Stimulated activated CD4-positive, alpha-beta T cell treated with anti-CD3 and anti-CD28 coated beads, Interleukin-1b, Interleukin-23, amount 100 ng/mL, for 24 hours (primary cell): Measurements from ENCODE around the gene TM2D1.
"Not testable (repeated sequence)": the region's sequence is repeated elsewhere in the genome, so short reads cannot be mapped to it uniquely, and the experiment has no call there.

Experiments used
- DNase-seq, 4 experiments: peaks; one replicate each; pipeline ENCODE4 v3.0.0-alpha.2; 2020; ENCODE audit warnings: low read depth in 4 of 4, low spot score in 1 of 4

Gene TM2D1

DNA sequence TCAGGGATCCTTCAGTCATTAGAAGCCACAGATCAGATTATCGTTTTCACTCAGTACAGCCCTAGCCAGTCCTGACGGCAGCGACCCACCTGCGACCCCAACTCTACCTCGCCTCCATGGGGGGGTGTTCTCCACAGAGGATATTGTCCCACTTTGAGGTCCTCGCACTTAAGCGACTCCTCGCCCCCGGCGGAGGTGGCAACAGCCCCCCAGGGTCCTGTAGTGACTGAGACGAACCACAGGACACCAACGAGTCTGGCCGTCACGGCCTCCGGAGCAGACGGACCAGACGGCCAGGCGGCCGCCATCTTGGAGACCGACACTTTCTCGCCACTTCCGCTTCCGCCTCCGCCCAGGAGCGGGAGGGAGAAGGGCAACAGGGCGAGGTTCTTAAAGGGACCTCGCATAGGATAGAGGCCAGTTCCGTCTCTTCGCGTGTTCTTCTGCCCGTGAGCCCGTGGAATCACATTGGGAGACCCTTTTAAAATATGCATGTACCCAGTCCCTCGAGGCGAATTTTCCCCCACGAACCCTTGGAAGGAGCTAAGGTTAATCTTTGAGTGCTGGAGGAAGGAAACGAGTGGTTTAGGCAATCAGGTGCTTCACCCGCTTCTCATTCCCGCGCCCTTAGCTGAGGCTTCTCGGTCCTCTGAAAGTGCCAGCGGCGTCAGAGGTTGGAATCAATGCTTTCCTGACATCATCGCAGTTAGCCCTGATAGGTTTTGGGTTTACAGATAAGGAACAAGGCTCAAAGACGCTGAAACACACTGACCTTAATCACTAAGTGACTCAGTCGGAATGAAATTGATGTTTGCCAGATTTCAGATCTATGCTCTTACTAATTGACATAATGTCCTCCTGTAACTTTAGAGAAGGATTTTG lies at the start of gene TM2D1:
TSS of gene TM2D1 (minus strand) at position 329 of the 882 bp plus-strand sequence. CDS start at position 308, 21 bp downstream.
- DNase-seq: peak; percentile 58 to 82 (median 74)

DNA sequence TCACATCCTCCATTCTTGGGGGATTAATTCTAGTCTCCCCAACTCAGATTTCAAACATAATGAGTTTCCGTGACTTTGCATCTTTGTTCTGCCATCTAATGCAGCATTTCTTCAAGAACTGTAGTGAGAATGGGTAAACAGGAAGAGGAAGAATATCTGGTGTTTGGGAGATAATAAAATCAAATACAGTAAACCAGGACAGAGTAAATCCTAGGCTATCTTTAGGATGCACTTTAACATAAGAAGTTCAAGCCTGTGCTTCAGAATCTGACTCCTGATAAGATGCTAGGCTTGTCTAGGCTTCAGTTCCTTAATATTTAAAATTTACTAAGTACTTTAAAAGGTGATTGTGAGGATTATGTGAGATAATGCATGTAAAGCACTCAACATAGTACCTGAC lies 45.2 kb upstream of the TM2D1 start:
- DNase-seq: no peak

DNA sequence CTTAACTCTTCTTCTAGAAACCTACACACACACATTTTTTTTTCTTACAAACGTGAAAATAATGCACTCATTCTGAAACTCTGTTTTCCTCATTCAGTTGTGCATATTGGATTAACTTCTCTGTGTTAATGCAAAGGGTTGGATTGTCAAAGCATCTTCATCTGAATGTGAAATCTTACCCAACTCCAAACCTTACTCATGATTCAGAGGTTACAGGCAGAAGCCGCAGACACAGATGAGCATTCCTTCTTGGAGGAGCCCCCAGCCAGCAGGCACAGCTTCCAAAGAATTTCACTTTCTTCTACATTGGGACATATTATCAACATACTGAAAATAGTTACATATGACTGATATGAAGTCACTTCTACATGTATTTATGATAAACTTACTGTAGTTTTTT lies 33.0 kb upstream of the TM2D1 start:
- DNase-seq: no peak

DNA sequence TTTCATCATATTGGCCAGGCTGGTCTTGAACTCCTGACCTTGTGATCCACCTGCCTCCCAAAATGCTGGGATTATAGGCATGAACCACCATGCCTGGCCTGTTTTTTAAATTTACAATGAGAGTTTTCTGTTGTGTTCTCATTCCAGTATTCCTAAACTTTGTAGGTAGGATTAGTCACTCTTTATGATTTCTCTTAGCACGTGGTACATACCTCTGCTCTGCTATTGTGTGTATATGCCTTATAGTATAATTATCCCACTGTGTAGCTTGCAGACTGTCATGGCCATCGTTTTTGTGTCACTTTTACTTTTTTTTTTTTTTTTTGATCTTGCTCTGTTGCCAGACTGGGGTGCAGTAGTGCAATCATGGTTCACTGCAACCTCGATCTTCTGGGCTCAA lies 31.8 kb upstream of the TM2D1 start:
- DNase-seq: no peak

DNA sequence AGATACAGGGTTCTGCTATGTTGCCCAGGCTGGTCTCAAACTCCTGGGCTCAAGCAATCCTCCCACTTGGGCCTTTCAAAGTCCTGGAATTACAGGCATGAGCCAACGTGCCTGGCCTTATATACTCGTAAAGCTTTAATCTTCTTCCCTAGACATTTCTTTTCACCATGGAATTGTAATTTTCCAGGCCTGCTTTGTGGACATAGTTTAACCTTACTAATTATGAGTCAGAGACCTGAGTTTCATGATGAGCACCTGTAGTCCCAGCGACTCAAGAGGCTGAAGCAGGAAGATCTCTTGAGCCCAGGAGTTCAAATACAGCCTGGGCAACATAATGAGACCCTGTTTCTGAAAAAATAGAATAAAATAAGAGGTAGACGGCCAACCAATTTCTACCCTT lies 29.6 kb upstream of the TM2D1 start:
- no peak for DNase-seq

DNA sequence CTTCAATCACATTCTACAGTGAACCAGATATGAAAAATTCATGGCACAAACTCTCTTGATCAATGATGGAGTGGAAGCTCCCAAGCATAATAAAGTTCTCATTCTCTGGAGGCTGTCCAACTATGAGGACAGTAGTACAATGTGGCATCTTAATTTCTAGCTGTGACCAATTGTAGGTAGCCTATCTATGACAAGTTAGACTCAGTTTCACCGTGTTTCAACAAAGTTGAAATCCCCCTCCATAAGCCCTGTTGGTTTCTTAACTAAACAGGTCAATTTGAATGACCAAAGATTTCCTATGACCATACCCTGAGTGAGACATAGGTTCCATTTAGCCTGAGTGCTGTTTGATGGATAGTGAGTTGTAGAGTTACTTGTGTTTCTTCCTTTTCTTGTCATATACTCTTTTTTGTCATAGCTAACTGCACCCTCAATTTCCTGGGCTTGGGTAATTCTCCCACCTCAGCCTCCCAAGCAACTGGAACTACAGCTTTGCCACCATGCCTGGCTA lies 29.1 kb upstream of the TM2D1 start:
- no peak for DNase-seq

DNA sequence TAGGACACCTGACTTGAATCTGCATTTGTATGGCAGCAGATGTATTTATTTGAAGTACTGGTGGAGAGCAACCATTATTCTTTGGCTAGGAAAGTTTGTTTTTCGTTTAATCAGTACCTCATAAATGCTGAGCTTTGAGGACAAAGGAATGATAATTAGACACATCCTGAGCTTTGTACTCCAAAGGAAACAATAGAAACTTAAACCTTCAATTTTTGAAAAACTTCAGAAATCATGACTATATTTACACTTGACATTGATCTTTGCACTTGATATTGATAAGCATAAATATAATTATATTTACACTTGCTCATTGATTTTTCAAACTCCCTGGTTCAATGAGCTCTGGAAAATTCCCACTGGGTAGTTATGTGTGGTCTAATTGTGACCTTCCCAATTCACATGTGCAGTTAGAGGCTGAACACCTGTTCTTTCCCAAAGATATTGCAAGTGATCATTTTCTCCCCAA lies 28.0 kb upstream of the TM2D1 start:
- no peak for DNase-seq

DNA sequence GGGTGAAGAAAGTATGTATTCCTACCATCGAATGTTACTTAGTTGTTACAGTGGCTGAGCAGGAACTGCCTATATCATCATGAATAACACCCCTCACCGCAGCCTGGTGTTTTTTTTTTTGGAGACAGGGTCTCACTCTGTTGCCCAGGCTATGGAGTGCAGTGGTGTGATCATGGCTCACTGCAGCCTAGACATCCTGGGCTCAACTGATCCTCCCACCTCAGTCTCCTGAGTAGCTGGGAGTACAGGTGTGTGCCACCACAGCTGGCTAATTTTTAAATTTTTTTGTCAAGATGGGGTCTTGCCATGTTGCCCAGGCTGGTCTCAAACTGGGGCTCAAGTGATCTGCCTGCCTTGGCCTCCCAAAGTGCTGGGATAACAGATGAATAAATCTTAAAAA lies 24.6 kb upstream of the TM2D1 start:
- DNase-seq: no peak

DNA sequence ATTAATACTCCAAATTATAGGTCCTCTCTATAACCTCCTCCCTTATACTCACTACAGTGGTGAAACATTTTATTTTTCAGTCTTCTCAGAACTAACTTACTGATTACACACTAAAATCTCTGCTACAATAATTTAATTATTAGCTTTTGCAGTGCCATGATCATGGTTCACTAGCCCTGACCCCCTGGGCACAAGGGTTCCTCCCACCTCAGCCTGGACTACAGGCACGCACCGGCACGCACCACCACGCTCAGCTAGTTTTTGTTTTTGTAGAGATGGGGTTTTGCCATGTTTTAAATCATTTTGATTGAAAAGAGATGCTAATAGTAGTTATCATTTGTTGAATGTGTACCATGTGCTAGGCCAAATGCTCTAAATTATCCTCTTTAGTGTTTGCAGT lies 23.6 kb upstream of the TM2D1 start:
- no peak for DNase-seq

DNA sequence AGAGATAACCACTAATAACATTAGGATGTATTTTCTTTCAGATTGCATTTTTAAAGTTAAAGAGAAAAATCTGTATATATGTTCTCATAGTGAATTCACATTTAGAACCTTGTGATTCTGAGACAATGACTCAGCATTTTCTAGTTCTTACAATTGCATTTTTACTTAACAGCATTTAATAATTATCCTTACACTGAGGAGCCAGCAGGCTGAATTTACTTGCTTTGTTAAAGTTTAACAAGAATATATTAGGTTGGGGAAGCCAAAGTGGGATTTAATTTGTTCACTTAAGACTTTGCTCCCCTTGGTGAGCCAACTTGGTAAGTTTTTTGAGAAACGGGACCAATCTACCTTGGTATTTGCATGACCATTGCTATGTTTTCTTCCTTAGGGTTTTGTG lies 21.9 kb upstream of the TM2D1 start:
- no peak for DNase-seq

DNA sequence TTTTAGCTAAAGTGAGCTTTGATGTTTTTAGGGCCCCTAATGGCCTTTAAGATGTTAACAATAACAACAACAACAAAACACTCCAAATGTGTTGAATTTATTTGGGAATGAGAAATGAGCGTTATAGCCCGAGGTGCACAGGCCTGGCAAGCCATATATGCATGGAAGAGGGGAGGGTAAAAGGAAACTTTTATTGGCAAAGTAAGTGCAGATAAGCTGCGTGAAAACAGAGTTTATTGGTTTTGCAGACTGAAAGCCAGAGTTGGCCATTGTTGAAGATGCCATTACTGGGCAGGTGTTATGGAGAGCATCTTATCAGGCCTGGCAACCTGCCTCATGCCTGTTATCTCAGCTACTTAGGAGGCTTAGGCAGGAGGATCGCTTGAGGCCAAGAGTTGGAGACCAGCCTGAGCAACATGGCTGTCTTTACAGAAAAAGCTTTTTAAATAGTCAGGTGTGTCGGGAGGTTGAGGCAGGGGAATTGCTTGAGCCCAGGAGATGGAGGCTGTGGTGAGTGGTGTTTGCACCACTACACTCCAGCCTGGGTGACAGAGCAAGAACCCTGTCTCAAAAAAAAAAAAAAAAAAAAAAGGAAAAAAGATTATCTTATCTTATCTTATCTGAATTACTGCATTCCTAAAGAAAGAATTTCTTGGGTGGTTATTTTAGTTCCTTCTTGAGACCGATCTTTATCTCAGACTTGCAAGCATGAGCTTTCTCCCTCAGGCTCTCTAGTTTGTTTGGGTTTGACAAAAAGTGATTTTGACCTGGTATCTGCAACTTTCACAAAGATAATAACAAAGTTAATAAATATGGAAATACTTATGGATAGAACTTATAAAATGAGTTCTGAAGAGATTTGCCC lies 19.0 kb upstream of the TM2D1 start:
- DNase-seq: no peak

DNA sequence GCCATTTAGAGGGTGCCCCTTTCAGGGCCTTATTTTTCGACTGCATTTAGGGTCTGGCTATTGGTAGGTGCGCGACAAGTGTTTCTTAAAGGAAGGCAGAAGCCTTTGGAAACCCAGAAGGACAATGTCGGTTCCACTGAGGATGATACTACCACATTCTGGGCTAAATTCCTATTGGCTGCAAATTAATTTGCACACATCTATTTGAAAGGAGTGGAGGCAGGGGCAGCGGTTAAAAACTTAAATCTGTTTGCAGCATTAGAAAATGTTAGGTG lies 18.4 kb upstream of the TM2D1 start:
- no peak for DNase-seq

DNA sequence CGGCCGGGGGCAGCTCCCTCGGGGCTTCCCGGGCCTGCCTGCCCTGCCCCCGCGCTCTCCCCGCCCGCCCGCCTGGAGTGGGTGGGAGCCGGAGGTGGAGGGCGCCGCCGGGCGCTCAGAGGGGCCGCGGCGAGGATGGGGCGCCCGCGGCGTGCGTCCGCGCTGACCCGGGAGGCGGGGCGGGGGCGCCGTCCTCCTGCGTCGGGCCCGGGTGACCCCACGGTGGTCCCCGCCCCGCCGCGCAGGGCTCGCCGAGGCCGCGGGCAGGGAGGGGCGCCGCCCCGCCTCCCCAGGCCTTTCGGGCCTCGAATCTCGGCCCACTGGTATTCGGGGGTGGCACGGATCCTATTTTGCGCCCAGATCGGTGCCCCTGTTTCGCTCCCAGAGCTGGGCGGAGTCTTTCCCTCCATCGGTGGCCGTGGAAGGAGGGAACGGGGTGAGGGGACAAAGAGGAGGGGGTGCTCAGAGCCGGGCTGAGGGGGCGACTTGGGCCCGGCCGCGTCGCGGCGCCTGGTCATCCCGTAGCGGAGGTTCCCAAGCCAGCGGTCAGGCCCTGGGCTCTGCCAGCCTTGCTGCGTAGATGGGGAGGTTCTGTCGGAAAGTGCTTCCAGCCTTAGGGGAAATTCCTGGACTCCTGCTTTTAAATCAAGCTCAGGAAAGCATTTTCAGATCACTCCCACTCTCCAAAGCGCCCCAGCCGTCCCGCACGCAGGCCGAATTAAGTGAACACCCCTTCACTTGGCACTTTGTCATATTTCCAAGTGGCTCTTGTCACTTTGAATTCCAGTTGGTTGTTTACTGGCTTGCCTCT lies 17.9 kb upstream of the TM2D1 start:
- DNase-seq: peak in 1 of 4 experiments; percentile 9

DNA sequence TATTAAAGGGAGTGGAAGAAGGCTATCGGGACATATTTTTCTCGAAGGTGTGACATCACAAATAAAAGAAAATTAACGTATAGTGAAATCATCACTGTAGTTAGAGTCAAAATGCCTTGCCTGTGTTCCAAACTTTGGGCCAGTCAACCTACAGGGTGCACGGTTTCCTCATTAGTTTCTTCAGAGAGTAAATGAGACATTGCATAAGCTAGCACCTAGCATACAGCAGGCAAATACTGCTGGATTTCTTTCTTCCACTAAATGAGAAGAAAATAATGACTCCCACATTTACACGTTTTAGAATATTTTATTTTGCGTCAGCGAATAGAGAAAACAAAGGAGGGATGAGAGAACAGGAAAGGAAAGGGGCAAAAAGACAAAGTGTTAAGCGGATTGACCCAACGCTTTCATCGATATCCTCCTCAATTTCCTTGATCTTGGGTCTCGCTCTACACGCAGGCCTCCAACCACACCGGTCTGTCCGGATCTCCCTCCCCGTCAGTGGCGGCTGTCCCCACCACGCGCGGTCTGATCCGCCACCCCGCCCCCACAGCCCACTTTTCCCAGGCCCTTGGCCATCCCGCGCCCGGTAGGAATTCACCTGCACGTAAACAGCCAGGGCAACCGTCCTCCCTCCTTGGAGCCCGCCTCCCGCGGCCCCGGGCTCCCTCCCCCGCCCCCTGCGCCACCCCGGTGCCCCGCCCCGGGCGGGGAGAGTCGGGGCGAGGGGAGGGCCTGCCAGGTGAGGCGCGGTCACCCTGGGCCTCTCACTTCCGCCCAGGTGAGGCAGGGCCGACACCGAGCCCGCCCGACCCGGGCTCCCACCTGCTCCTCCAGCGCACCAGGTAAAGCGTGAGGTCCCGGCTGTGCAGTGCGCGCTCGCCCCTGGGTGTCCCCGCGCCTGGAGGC lies 17.0 kb upstream of the TM2D1 start, which contains the start of gene PATJ:
TSS of gene PATJ (plus strand) at position 770 of the 909 bp plus-strand sequence. CDS start 20,413 bp downstream, outside the sequence.
- peak; percentile 9 to 43 (median 24) for DNase-seq

DNA sequence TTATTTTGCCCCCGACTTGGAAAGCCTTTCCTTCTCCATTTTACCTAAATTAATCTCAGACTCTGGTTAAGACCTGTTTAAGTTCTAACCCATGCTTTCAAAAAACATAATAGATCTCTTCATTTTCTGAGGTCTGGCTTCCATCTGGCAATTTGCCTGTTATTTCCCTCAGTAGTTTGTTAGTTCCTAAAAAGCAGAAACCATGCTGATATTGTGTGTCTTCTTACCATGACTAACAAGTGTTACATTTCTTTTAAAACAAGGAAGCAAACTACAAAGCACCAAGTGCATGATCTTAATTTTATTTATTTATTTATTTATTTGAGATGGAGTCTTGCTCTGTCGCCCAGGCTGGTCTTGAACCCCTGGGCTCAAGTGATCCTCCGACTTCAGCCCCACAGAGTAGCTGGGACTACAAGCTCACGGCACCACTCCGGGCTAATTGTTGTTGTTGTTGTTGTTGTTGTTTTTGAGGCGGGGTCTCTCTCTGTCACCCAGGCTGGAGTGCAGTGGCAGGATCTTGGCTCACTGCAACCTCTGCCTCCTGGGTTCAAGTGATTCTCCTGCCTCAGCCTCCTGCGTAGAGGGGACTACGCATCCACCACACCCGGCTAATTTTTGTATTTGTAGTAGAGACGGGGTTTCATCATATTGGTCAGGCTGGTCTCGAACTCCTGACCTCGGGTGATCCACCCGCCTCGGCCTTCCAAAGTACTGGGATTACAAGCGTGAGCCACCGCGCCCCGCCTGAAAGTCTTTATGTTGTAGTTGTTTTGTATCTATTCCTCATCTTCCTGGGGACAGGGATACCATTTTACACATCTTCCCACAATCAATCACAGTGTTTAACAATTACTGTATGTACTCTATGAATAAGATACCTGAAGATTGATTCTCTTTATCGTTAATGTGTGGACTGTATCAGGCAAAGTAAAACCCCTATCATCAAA lies 16.1 kb upstream of the TM2D1 start:
- DNase-seq: no peak

DNA sequence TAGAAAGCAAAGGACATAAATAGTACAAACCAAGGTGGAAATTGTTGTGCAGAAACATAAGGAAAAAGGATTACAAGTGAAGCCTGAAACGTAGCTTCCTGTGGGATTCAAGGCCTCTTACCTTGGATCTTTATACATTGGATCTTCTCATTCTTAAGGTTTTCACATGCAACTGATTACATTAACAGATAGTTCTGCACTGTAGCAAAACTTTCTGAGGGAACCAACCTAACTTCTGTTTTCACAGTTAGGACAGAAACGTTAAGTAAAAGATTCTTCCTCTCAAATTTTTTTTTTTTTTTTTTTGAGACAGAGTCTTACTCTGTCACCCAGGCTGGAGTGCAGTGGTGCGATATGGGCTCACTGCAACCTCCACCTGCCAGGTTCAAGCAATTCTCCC lies 7.8 kb upstream of the TM2D1 start:
- DNase-seq: no peak

DNA sequence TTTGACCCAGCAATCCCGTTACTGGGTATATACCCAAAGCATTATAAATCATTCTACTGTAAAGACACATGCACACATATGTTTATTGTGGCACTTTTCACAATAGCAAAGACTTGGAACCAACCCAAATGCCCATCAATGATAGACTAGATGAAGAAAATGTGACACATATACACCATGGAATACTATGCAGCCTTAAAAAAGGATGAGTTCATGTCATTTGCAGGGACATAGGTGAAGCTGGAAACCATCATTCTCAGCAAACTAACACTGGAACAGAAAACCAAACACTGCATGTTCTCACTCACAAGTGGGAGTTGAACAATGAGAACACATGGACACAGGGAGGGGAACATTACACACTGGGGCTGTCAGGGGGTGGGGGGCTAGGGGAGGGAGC lies 5.7 kb upstream of the TM2D1 start:
- DNase-seq: not testable (repeated sequence)

DNA sequence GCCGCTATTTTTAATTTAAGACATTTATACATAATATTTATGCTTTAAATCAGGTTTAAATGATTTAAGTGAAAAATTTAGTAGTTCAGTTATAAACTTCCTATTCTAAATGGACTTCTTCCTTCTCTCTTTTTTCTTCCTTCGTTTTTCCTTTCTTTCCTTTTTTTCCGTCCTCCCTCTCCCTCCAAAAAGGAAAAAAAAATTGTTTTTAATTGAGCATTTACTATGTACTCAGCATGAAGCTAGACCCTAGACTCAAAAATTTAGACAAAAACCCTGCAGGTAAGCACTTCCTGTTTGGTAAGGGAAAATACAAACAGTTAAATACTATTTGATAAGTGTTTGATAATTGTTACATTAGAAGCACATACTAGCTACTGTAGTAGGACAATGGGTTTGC lies 2.6 kb upstream of the TM2D1 start:
- no peak for DNase-seq

DNA sequence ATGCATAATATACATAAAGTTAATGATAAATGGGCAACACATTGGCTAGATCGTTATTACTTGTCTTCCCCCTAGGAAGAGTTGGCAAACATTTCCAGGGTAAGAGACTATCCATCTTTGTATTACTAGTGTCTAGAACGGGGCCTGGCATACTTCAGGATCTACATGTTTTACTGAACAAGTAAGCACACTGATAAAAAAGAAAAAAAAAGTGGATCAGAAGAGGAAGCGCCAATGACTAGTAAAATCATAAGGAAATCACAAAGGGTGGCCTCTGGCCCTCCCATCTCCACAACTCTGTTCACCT lies 482 bp downstream of the TM2D1 start:
- DNase-seq: no peak
